DOHH2 (cell line): Measurements from ENCODE around the gene ZNF385B.

Experiments
- CTCF ChIP-seq: fragments of 200-600 bp; sonication (generic); IDR thresholded peaks from one replicate; pipeline ENCODE4 v1.5.1; 2014; ENCODE audit warnings: antibody characterized with exemption, mild to moderate bottlenecking, low read depth, low read length; ENCODE audit not compliant: poor library complexity, severe bottlenecking
- EZH2phosphoT487 ChIP-seq: fragments of 200-600 bp; sonication (generic); IDR thresholded peaks from 2 replicates; pipeline ENCODE4 v1.6.1; 2017; ENCODE audit warnings: borderline replicate concordance, mild to moderate bottlenecking, antibody characterized with exemption, low read length, moderate library complexity, mixed read lengths

GRCh38 chr2:179800776-179801175 lies 60.6 kb downstream of the ZNF385B start:
- TF ChIP-seq CTCF = no peak
- no peak for TF ChIP-seq EZH2phosphoT487
